K562 (cell line): ENCODE measurements around the gene CCNY. TPM values are rescaled to one million over a fixed set of nuclear protein-coding genes. Genes with fewer than 3 reads are reported as not detected.

Experiments used
- JUND ChIP-seq, 2 experiments: IDR thresholded peaks; 2 replicates in 1 of 2; 3 replicates in 1 of 2; pipeline ENCODE4 v1.6.1; 2011; ENCODE audit warnings: borderline replicate concordance in 2 of 2, low read depth in 2 of 2, low read length in 2 of 2, improper control_type of control experiment in 1 of 2, missing biosample characterization in 1 of 2, missing genetic modification characterization in 1 of 2, missing genetic modification reagents in 1 of 2
- NCOA2 ChIP-seq, 2 experiments: fragments of 450-650 bp; IDR thresholded peaks; 2 replicates each; pipeline ENCODE4 v1.6.1; 2018; ENCODE audit warnings: mild to moderate bottlenecking in 2 of 2, moderate library complexity in 1 of 2; ENCODE audit not compliant: partially characterized antibody in 2 of 2
- NFIC ChIP-seq: fragments of 450-650 bp; IDR thresholded peaks from 2 replicates; pipeline ENCODE4 v1.6.1; 2017; ENCODE audit warnings: mild to moderate bottlenecking, inconsistent platforms
- THAP12 ChIP-seq: fragments of 250-450 bp; sonication (Bioruptor Pico); IDR thresholded peaks from 2 replicates; pipeline ENCODE4 v1.9.0; 2021; ENCODE audit warnings: mild to moderate bottlenecking, inconsistent platforms
- UBTF ChIP-seq, 2 experiments: IDR thresholded peaks; 2 replicates each; pipeline ENCODE4 v1.6.1; 2012; ENCODE audit warnings: improper control_type of control experiment in 2 of 2, low read depth in 2 of 2, low read length in 2 of 2, borderline replicate concordance in 1 of 2
- ZNF584 ChIP-seq: fragments of 200-800 bp; sonication (Bioruptor generic); IDR thresholded peaks from 2 replicates; pipeline ENCODE4 v1.6.1; 2016; ENCODE audit warnings: low read depth, mild to moderate bottlenecking, missing genetic modification characterization, missing compliant biosample characterization
- polyA plus RNA-seq, 8 experiments: library from polyadenylated mRNA; depleted of rRNA in 4 of 8; stranded (reverse) in 5 of 8; unstranded in 3 of 8; fragments of >200 nt; fragmentation: Nextera tagmentation in 2 of 8; fragmentation: Illumina TruSeq in 1 of 8; extraction: Ambion mirVana in 2 of 8; extraction: Trizol in 1 of 8; gene quantifications; 2 replicates each; pipeline versions ENCODE4 v1.2.1 to v1.2.3, GENCODE V29; 2011 to 2014; ENCODE audit warnings: inconsistent platforms in 1 of 8, missing spikeins in 1 of 8
- total RNA-seq, 7 experiments: library from RNA; depleted of rRNA in 6 of 7; stranded (reverse); fragments of >200 nt in 6 of 7; fragmentation: Illumina TruSeq in 2 of 7; extraction: Trizol in 2 of 7; gene quantifications; 2 replicates each; pipeline versions ENCODE4 v1.2.1 to v1.2.3, GENCODE V29; 2011 to 2021; ENCODE audit warnings: low replicate concordance in 1 of 7

The CCNY gene
- total and polyA plus RNA-seq, 9 of the 15 experiments (the other 6 are each of a cell fraction or from before 2014, with no cell fraction given), result 8.4 to 109 (median 38.6) TPM

- TF ChIP-seq UBTF (IDR thresholded peaks at IDR 0.05; ENCODE audit: borderline replicate concordance in 1 of 2, low read depth in 2 of 2, low read length in 2 of 2) (no peak), THAP12 (CRISPR knock-in tag) (no peak), NFIC (no peak), JUND (IDR thresholded peaks at IDR 0.05; ENCODE audit: borderline replicate concordance, low read depth, low read length) (no peak), JUND (tag; IDR thresholded peaks at IDR 0.05; ENCODE audit: borderline replicate concordance, low read depth, low read length) (no peak), ZNF584 (CRISPR knock-in tag) (no peak), NCOA2 (IDR thresholded peaks at IDR 0.05; ENCODE audit: partially characterized antibody in 2 of 2) (no peak)
Measured at GRCh38 chr10:35502692-35503091, 166.4 kb downstream of the CCNY start (continued).
